ENCODE data around the gene ZBED4. TPM values are rescaled to one million over a fixed set of nuclear protein-coding genes. Genes with fewer than 3 reads are reported as not detected.
A peak's percentile ranks its signal among the peaks of the same experiment; 100 is the strongest.

ZBED4 gene
- total and polyA plus RNA-seq, 2 experiments from 2014 or later, result 8.5 to 31.9 TPM

DNA sequence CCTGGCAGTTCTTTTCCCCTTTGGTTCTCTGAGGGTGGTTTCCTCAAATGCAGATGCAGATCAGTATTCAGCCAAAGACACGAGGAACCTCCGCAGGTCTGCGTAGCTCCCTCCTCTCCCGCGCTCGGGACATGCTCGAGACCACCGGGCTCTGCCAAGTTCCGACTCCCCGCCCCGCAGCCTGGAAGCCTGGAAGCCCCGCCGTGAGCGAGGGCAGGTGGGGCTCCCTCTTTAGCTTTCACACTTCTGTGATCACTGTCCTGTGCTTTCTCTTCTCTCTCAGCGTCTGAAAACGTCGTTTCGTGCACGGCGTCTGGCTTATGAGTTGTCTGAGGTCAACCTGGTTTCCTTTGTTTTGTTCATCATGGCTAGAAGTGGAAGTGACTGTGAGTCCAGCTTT is 26.6 kb downstream of the ZBED4 start:
- Histone ChIP-seq H2AFZ (no peak overlapping the region), H3K4me1 (ENCODE audit: insufficient read depth) (no peaks in the 10 kb centered on the region), H3K4me2 (no peak overlapping the region), H3K4me3 (no peak overlapping the region), H3K36me3 (ENCODE audit: insufficient read depth) (no peaks in the 10 kb centered on the region; the same call in 1 of the 2 replicates), H3K27ac (ENCODE audit: low read depth) (0 out of 2 replicates have a peak overlapping the region, but pooled peaks have one; percentile 74), H3F3A (replicated peaks; ENCODE audit: low read depth) (no peaks in the 10 kb centered on the region), H3K27me3 (ENCODE audit: insufficient read depth) (no peaks in the 10 kb centered on the region), H3K79me2 (replicated peaks; ENCODE audit: insufficient read depth) (peaks cover 76% of the 10 kb centered on the region), H3K9me2 (ENCODE audit: insufficient read depth) (no peaks in the 10 kb centered on the region), H4K20me1 (replicated peaks; ENCODE audit: insufficient read depth) (peaks cover 29% of the 10 kb centered on the region)
- TF ChIP-seq, protein P1, sequence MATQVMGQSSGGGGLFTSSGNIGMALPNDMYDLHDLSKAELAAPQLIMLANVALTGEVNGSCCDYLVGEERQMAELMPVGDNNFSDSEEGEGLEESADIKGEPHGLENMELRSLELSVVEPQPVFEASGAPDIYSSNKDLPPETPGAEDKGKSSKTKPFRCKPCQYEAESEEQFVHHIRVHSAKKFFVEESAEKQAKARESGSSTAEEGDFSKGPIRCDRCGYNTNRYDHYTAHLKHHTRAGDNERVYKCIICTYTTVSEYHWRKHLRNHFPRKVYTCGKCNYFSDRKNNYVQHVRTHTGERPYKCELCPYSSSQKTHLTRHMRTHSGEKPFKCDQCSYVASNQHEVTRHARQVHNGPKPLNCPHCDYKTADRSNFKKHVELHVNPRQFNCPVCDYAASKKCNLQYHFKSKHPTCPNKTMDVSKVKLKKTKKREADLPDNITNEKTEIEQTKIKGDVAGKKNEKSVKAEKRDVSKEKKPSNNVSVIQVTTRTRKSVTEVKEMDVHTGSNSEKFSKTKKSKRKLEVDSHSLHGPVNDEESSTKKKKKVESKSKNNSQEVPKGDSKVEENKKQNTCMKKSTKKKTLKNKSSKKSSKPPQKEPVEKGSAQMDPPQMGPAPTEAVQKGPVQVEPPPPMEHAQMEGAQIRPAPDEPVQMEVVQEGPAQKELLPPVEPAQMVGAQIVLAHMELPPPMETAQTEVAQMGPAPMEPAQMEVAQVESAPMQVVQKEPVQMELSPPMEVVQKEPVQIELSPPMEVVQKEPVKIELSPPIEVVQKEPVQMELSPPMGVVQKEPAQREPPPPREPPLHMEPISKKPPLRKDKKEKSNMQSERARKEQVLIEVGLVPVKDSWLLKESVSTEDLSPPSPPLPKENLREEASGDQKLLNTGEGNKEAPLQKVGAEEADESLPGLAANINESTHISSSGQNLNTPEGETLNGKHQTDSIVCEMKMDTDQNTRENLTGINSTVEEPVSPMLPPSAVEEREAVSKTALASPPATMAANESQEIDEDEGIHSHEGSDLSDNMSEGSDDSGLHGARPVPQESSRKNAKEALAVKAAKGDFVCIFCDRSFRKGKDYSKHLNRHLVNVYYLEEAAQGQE (IDR thresholded peaks at IDR 0.05; ENCODE audit: unreplicated experiment), result no peak
- TF ChIP-seq POLR2AphosphoS5 (IDR thresholded peaks at IDR 0.05; ENCODE audit: low read depth) (no peak), ZNF114 (CRISPR knock-in tag; IDR thresholded peaks at IDR 0.05) (no peak), EZH2 (IDR thresholded peaks at IDR 0.05; ENCODE audit: low read depth, unreplicated experiment) (no peak), EZH2phosphoT487 (IDR thresholded peaks at IDR 0.05; ENCODE audit: unreplicated experiment) (no peak), ETS1 (IDR thresholded peaks at IDR 0.05) (no peak), STAT1 (IDR thresholded peaks at IDR 0.05; ENCODE audit: unreplicated experiment) (no peak), ZNF331 (CRISPR knock-in tag; IDR thresholded peaks at IDR 0.05; ENCODE audit: low read depth) (no peak), JUNB (IDR thresholded peaks at IDR 0.05; ENCODE audit: unreplicated experiment) (no peak), CTCF (conservative IDR thresholded peaks at IDR 0.05; ENCODE audit: low read depth in 2 of 2) (no peak), NANOG (IDR thresholded peaks at IDR 0.05; ENCODE audit: borderline replicate concordance) (no peak), ZNF462 (CRISPR knock-in tag; IDR thresholded peaks at IDR 0.05) (no peak), CREB1 (CRISPR knock-in tag; IDR thresholded peaks at IDR 0.05; ENCODE audit: low read depth) (no peak)
- Mint-ChIP-seq H3K27ac (peak overlapping the region; percentile 37), H3K27me3 (ENCODE audit: insufficient read depth, low read depth, poor library complexity) (peaks cover 6% of the 10 kb centered on the region), H3K9me3 (peaks cover 15% of the 10 kb centered on the region), H3K36me3 (ENCODE audit: low read depth) (peaks cover 56% of the 10 kb centered on the region), H3K4me1 (peaks cover 10% of the 10 kb centered on the region; the same call in 2 of the 3 replicates), H3K4me3 (no peak overlapping the region)
- peak; percentile 57 for DNase-seq (ENCODE audit: low spot score)
- peak; percentile 87 for ATAC-seq
